Ascending aorta (tissue), 2 donors: ENCODE measurements around the gene SMU1. TPM values are rescaled to one million over a fixed set of nuclear protein-coding genes. Genes with fewer than 3 reads are reported as not detected.
"Not testable (repeated sequence)": the region's sequence is repeated elsewhere in the genome, so short reads cannot be mapped to it uniquely, and the experiment has no call there.

Source experiments
- DNase-seq, 2 donors: peaks; one replicate each; pipeline ENCODE4 v3.0.0-alpha.2; 2019; ENCODE audit warnings: low spot score in 2 of 2
- H3K27ac ChIP-seq, 2 donors: fragments of 200-600 bp; sonication (generic); one replicate each; pipeline ENCODE4 v1.5.1; 2016 to 2017; ENCODE audit warnings: mild to moderate bottlenecking in 1 of 2
- H3K27me3 ChIP-seq: fragments of 200-600 bp; sonication (generic); one replicate; pipeline ENCODE4 v1.5.1; 2017
- H3K36me3 ChIP-seq, 2 donors: fragments of 200-600 bp; sonication (generic); one replicate each; pipeline ENCODE4 v1.5.1; 2016
- H3K4me1 ChIP-seq, 2 donors: fragments of 200-600 bp; sonication (generic); one replicate each; pipeline ENCODE4 v1.5.1; 2016 to 2017; ENCODE audit warnings: mild to moderate bottlenecking in 1 of 2
- H3K4me3 ChIP-seq, 2 donors: fragments of 200-600 bp; sonication (generic); one replicate each; pipeline ENCODE4 v1.5.1; 2016 to 2017; ENCODE audit warnings: mild to moderate bottlenecking in 1 of 2
- H3K9me3 ChIP-seq, 2 donors: fragments of 200-600 bp; sonication (generic); one replicate each; pipeline ENCODE4 v1.5.1; 2016
- intact Hi-C: fragments of 100-400 bp; cut with DNase I; formaldehyde crosslinking; loops from one replicate; pipeline ENCODE4 v1.15.1; 2023
- total RNA-seq: library from RNA; depleted of rRNA; stranded (reverse); fragments of >200 nt; gene quantifications from one replicate; pipeline ENCODE4 v1.1.0, GENCODE V29; 2016
- TF ChIP-seq, protein P1 (sequence below), 3 experiments: fragments of 200-600 bp in 2 of 3; fragments of 450-650 bp in 1 of 3; sonication (generic) in 2 of 3; IDR thresholded peaks; one replicate each; pipeline ENCODE4 v1.5.1; 2016 to 2019; ENCODE audit warnings: antibody characterized with exemption in 3 of 3, mild to moderate bottlenecking in 1 of 3, moderate library complexity in 1 of 3

The SMU1 gene
- total RNA-seq, 1 donor from 2014 or later = 7.2 TPM

DNA sequence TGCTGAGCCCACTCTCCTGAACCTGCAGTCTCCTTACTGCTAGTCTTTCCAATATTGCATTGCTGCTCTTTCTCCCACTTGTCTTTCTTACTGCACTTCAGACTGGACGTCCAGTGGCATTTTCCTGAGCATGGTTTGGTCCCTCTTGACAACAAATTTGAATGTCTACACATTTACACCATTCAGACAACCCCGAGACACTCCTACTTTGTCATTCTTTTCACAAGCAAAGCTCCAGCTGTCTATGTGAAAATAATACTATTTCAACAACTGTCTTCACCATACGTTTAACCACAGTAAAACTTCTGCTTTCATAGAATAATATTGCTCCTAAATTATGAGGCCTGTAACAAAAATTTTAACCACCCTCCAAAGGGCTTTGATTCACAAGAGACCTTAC is 64.6 kb downstream of the SMU1 start:
- H3K27ac ChIP-seq = no peak overlapping the region
- H3K27me3 ChIP-seq = no peaks in the 10 kb centered on the region
- no peaks in the 10 kb centered on the region for H3K36me3 ChIP-seq
- TF ChIP-seq, protein P1, sequence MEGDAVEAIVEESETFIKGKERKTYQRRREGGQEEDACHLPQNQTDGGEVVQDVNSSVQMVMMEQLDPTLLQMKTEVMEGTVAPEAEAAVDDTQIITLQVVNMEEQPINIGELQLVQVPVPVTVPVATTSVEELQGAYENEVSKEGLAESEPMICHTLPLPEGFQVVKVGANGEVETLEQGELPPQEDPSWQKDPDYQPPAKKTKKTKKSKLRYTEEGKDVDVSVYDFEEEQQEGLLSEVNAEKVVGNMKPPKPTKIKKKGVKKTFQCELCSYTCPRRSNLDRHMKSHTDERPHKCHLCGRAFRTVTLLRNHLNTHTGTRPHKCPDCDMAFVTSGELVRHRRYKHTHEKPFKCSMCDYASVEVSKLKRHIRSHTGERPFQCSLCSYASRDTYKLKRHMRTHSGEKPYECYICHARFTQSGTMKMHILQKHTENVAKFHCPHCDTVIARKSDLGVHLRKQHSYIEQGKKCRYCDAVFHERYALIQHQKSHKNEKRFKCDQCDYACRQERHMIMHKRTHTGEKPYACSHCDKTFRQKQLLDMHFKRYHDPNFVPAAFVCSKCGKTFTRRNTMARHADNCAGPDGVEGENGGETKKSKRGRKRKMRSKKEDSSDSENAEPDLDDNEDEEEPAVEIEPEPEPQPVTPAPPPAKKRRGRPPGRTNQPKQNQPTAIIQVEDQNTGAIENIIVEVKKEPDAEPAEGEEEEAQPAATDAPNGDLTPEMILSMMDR (IDR thresholded peaks at IDR 0.05) = no peak
- no peaks in the 10 kb centered on the region for H3K9me3 ChIP-seq
- H3K4me3 ChIP-seq = no peak overlapping the region
- H3K4me1 ChIP-seq = no peaks in the 10 kb centered on the region
- no peak for DNase-seq
- intact Hi-C loops = no loop called here

DNA sequence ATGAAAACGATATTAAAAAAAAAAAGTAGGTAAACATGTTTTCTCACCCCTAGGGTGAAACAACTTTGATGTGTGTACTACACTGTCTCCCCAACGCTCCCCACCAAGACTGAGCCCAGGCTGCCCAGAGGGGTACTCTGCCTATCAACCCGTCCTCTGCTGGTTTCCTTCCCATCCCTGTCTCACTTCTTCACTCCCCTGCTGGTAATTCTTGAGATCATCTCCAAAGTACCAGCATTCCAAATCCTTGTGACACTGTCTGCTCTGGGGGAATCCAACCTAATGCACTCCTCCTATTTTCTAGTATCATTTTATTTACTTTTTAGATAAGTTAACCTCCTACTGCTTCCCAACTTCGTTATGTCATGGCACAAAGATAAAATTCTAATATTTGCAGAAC is 68.7 kb downstream of the SMU1 start:
- Histone ChIP-seq H3K9me3 (no peaks in the 10 kb centered on the region), H3K4me3 (no peak overlapping the region), H3K4me1 (no peaks in the 10 kb centered on the region), H3K27me3 (no peaks in the 10 kb centered on the region), H3K27ac (no peak overlapping the region), H3K36me3 (no peaks in the 10 kb centered on the region)
- intact Hi-C loops = loop anchor here (10.0 kb wide), 1 partner anchor 623 kb away; the partner anchor contains the start of gene ACO1
- DNase-seq = no peak
- TF ChIP-seq, protein P1 (IDR thresholded peaks at IDR 0.05) = no peak

DNA sequence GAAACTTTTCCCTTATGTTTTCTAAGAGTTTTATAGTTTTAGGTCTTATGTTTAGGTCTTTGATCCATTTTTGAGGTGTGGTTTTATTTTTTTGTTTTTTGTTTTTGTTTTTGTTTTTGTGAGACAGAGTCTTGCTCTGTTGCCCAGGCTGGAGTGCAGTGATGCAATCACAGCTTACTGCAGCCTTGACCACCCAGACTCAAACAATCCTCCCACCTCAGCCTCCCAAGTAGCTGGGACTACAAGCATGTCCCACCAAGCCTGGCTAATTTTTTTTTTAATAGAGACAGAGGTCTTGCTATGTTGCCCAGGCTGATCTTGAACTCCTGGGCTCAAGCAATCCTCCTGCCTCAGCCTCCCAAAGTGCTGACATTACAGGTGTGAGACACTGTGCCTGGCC is 71.1 kb downstream of the SMU1 start:
- not testable (repeated sequence) for H3K9me3 ChIP-seq, H3K36me3 ChIP-seq, H3K27ac ChIP-seq, H3K4me1 ChIP-seq, DNase-seq, H3K27me3 ChIP-seq, H3K4me3 ChIP-seq
- intact Hi-C loops = loop anchor here (10.0 kb wide), 1 partner anchor 621 kb away; the partner anchor contains the start of gene ACO1

DNA sequence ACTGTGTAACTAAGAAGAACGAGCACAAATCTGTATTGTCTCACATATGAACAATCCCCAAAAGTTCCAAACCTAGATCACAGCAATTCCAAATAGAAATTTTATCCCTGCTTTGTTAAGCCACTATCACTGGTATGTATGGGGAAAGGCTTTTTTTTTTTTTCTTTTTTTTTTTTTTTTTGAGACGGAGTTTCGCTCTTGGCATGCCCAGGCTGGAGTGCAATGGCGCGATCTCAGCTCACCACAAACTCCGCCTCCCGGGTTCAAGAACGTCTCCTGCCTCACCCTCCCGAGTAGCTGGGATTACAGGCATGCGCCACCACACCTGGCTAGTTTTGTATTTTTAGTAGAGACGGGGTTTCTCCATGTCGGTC is 75.8 kb downstream of the SMU1 start:
- not testable (repeated sequence) for H3K27me3 ChIP-seq, H3K9me3 ChIP-seq, H3K4me1 ChIP-seq, DNase-seq
- Histone ChIP-seq H3K36me3 (peaks cover 8 to 22% of the 10 kb centered on the region in 2 donors), H3K27ac (peak overlapping the region; percentile 89 to 91), H3K4me3 (peak overlapping the region; percentile 67 to 90)
- intact Hi-C loops = loop anchor here (1.0 to 10.0 kb wide), 5 partner anchors 25 to 616 kb away; partner anchors contain the start of genes ACO1, BAG1, DNAJA1 and NDUFB6

DNA sequence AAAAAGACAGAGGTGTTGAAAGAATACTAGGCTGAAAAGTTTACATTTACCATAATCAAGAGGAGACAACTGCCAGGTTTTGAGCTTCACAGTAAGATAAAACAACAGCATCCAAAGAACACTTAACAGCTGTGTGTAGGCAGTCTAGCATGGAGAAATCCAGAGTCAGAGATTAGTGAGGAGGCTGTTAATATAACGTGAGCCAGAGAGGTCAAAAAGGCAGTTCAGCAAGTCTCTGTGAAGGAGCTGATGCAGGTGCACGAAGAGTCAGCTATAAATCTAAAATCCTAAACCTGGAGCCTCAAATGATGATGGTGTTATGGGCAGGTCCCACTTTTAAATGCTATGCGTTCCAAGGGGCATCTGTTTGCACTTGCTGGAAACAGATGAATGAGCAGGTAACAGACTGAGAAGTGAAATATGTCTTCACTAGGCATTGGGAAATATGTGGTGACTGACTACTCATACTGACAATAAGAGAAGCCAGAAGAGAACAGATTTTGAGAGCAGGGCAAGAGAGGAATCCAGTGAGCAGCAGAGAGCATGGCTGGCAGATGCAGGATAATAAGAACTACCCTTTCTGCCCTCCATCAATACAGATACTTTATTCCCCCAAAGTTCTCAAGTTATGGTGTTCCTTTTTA is 83.8 kb downstream of the SMU1 start:
- TF ChIP-seq, protein P1 (IDR thresholded peaks at IDR 0.05) = no peak
- no peak overlapping the region for H3K27ac ChIP-seq
- no peaks in the 10 kb centered on the region for H3K9me3 ChIP-seq
- peaks cover 26 to 42% of the 10 kb centered on the region in 2 donors for H3K36me3 ChIP-seq
- H3K27me3 ChIP-seq = no peaks in the 10 kb centered on the region
- no peaks in the 10 kb centered on the region for H3K4me1 ChIP-seq
- H3K4me3 ChIP-seq = no peak overlapping the region
- DNase-seq = no peak
- intact Hi-C loops = no loop called here

DNA sequence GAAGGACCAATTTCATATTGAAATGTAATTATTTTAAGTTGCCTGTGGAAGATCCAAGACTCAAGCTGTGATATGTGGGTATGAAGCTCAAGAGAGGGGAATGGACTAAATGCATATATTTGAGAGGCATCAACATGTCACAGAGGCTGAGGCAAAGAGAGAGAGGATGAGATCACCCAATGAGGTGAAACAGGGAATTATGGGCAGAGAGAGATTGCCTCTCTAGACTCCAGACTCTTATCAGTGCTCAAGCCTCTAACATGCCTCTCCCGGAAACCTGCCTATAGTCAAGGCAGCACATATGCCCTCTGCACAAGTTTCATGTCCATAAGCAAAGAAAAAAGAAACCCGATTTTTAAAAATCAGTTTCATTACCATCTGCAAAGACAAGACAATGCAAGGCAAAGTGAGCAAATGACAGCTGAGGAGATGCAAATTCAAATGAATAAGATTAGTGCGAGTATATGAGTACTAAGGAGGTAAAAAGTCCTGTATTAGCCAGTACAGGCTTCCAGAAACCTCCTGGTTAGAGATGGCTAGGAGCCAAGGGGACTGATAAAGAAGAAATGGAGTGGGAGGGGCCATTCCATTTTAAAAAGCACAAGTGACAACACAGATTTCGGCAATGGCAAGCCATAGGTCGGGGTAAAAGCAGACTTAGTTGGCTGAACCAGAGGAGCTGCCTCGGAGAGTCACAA is 84.4 kb downstream of the SMU1 start:
- TF ChIP-seq, protein P1 (IDR thresholded peaks at IDR 0.05) = no peak
- Histone ChIP-seq H3K4me1 (no peaks in the 10 kb centered on the region), H3K27me3 (no peaks in the 10 kb centered on the region), H3K36me3 (peaks cover 32 to 45% of the 10 kb centered on the region in 2 donors), H3K4me3 (no peak overlapping the region), H3K9me3 (no peaks in the 10 kb centered on the region), H3K27ac (no peak overlapping the region)
- intact Hi-C loops = no loop called here
- DNase-seq = no peak

Other genes starting within 250 kb of the SMU1 start
- gene APTX, start 75.0 kb downstream of the SMU1 start, total RNA-seq = 7.0 TPM
- 53.6 TPM for gene DNAJA1, start 51.4 kb downstream of the SMU1 start, total RNA-seq
- gene B4GALT1, start 90.7 kb upstream of the SMU1 start, total RNA-seq = 100 TPM
- gene SPINK4, start 163.5 kb upstream of the SMU1 start, total RNA-seq = not detected
- 58.5 TPM for gene BAG1, start 188.0 kb upstream of the SMU1 start, total RNA-seq
- gene CHMP5, start 188.4 kb upstream of the SMU1 start, total RNA-seq = 47.5 TPM
- gene NFX1, start 213.8 kb upstream of the SMU1 start, total RNA-seq = 14.2 TPM